ENCODE results near the gene SLC38A6.

GRCh38 chr14:61077437-61077836 is 96.4 kb downstream of the SLC38A6 start:
- no peak for TF ChIP-seq POLR2AphosphoS5 (IDR thresholded peaks at IDR 0.05; ENCODE audit: low read depth, low read length)
- TF ChIP-seq CTCF (IDR thresholded peaks at IDR 0.05) = no peak
- TF ChIP-seq SIN3A (IDR thresholded peaks at IDR 0.05; ENCODE audit: borderline replicate concordance, insufficient read depth, low read depth, low read length) = no peak

Measured in Panc1 (cell line).